ENCODE measurements around the gene CDH4.

CDH4 gene

DNA sequence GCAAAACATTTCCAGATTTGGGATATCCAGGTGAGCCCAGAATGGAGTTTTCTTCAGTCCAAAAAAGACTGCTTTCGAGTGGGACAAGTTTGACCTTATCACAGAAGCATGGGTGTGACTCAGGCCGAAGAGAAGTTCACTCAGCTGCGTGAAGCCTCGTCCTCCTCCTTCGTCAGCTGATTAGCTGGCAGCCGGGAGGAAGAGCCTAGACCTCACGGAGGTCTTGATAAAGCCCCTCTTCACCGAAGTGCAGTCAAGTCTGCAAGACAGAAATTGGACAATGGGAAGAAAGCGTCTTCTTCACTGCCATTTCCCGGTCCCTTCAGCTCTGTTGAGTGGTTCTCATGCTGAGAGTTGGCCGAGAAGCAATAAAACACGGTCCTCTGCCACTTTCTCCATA is 449.7 kb downstream of the CDH4 start:
- TF ChIP-seq, protein P1, sequence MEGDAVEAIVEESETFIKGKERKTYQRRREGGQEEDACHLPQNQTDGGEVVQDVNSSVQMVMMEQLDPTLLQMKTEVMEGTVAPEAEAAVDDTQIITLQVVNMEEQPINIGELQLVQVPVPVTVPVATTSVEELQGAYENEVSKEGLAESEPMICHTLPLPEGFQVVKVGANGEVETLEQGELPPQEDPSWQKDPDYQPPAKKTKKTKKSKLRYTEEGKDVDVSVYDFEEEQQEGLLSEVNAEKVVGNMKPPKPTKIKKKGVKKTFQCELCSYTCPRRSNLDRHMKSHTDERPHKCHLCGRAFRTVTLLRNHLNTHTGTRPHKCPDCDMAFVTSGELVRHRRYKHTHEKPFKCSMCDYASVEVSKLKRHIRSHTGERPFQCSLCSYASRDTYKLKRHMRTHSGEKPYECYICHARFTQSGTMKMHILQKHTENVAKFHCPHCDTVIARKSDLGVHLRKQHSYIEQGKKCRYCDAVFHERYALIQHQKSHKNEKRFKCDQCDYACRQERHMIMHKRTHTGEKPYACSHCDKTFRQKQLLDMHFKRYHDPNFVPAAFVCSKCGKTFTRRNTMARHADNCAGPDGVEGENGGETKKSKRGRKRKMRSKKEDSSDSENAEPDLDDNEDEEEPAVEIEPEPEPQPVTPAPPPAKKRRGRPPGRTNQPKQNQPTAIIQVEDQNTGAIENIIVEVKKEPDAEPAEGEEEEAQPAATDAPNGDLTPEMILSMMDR (IDR thresholded peaks at IDR 0.05; ENCODE audit: borderline replicate concordance, control extremely low read depth, extremely low read depth, insufficient read depth, missing control alignments), result no peak
- no peak for DNase-seq (ENCODE audit: low spot score)
- in situ Hi-C loops (cut with MboI; ENCODE audit: low sequenced_read_pairs, unreplicated experiment), result no loop called here

DNA sequence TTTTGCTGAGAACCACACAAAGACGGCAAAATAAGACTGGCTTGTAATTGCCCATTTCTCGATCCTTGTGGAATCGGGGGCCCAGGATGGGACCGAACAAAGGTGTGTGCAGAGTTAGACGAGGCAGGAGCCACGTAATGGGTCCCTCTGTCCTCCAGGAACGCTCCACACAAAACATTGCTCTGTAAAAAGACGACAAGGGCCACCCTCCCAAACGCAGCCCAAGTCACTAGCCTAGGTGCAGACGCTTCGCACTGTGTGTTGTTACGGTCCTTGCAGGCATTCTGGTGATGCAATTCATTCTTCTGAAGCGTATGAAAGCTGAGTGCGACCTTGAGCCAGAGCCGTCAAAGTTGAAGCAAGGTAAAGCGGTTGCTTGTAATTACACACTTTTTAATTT is 450.2 kb downstream of the CDH4 start:
- DNase-seq (ENCODE audit: low spot score), result no peak
- TF ChIP-seq, protein P1 (IDR thresholded peaks at IDR 0.05; ENCODE audit: borderline replicate concordance, control extremely low read depth, extremely low read depth, insufficient read depth, missing control alignments), result no peak

DNA sequence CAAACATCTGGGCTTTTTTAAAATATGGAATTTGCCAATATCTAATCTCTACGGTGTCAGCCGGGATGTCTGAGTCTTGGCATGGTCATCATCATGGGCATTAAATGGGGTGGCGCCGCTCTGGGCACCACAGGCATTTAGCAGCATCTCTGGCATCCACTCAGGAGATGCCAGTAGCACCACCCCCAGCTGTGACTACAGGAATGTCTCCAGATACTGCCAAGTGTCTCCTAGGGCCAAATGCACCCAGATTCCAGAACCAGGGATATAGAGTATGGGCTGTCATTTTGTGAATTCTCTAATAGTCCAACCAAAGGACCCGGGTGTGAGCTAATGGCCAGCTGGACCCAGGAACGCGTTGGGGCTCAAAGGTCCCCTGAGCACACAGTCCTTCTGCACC is 452.6 kb downstream of the CDH4 start:
- DNase-seq (ENCODE audit: low spot score), result no peak
- TF ChIP-seq, protein P1 (IDR thresholded peaks at IDR 0.05; ENCODE audit: borderline replicate concordance, control extremely low read depth, extremely low read depth, insufficient read depth, missing control alignments), result no peak
- in situ Hi-C loops (cut with MboI; ENCODE audit: low sequenced_read_pairs, unreplicated experiment), result no loop called here

More for the DNA sequence above, 450.2 kb downstream of the CDH4 start:
- in situ Hi-C loops (cut with MboI; ENCODE audit: low sequenced_read_pairs, unreplicated experiment), result no loop called here

DNA sequence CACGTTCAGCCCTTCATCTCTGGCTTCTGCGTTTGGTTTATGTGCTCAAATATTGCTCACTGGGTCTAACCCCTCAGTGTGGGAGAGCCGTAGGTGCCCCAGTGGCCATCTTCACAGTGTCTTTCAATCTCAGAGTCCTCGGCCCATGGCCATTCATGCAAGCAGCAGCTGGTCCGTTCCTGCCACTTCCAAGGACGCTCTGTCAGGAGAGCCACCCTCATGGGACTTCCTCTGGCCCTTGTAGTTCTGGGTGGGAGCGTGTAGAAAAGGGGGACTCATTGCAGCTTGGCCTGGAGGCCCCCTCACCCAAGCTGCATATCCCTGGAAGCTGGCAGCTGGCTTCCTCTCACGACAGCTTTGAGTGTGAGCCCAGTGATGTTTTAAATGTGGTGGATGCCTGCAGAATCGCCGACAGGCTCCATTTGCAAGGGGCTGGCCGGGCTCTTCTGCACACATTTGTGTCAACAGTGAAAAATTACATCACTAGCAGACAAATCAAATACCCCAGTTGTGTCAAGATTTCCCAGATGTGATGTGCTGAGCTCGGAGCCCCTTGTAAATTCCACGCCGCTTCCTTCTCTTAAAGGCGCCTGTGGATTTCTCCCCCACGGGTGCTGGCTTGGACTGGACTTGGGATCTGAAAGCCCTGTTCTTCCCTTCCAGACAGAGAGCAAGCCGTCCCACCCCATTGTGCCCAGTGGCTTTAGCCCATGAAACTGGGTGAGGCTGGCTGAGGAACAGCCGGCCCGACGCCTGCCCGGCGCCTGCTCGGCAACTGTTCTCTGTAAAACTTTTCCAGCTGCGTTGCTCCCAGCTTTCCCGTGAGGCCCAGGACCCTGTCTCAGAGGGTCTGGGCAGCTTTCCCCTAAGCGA is 453.6 kb downstream of the CDH4 start:
- no peak for DNase-seq (ENCODE audit: low spot score)
- in situ Hi-C loops (cut with MboI; ENCODE audit: low sequenced_read_pairs, unreplicated experiment), result no loop called here
- TF ChIP-seq, protein P1 (IDR thresholded peaks at IDR 0.05; ENCODE audit: borderline replicate concordance, control extremely low read depth, extremely low read depth, insufficient read depth, missing control alignments), result no peak

DNA sequence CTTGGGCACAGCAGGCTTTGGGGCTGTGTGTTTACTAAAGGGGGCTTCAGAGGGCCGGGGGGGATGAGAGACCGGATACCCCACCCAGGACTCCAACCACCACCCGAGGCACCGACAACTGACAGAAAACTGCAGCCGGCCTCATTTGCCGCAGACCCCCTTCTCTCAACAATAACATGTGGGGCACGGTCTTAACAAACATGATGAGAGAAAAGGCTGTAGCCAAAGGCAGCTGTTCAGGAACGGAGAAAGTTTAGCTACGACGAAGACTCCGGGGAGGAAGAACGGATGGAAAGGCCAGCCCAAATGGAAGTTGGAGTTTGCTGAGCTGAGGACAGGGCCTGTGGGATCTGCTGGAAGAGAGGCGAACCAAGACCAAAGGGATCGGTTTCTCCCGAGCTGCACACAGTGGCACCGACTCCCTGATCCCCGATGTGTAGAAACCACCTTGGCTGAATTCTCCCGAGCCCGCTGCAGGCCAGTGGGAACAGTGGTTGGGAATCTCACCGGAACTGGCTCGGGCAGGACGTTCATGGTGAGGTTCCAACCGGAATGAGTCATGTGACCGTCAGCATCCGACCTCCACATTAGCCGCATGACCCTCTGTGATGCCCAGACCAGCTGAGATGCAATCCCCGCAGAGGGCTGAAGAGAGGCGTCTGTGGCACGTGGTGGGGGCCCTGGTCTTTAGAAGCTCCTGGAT is 454.3 kb downstream of the CDH4 start:
- TF ChIP-seq, protein P1 (IDR thresholded peaks at IDR 0.05; ENCODE audit: borderline replicate concordance, control extremely low read depth, extremely low read depth, insufficient read depth, missing control alignments), result no peak
- no peak for DNase-seq (ENCODE audit: low spot score)
- in situ Hi-C loops (cut with MboI; ENCODE audit: low sequenced_read_pairs, unreplicated experiment), result no loop called here

DNA sequence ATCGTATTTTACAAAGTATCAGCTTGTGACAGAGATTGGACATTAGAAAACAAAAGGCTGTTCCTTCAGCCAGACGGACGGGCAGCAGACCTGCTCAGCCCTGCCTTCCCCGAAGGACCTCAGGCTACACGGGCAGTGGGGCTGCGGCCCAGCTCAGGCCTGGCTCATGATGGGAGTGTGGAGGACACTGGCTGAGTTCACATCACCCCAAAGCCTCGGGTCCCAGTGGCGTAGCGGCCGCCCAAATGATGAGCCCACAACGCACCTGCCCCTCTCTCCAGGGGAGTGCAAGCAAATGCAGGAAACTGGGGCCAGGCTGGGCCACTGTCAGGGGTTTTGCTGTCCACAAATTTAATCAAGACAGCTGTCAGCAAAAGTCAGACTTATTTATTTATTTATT is 456.8 kb downstream of the CDH4 start:
- TF ChIP-seq, protein P1 (IDR thresholded peaks at IDR 0.05; ENCODE audit: borderline replicate concordance, control extremely low read depth, extremely low read depth, insufficient read depth, missing control alignments), result no peak
- DNase-seq (ENCODE audit: low spot score), result no peak
- in situ Hi-C loops (cut with MboI; ENCODE audit: low sequenced_read_pairs, unreplicated experiment), result no loop called here
